ENCODE measurements around the gene FAM43B. TPM values are rescaled to one million over a fixed set of nuclear protein-coding genes. Genes with fewer than 3 reads are reported as not detected.

Gene FAM43B
- total RNA-seq (2021): 2.9 to 3.1 TPM (median 3.1 TPM) in 3 replicates
- Bru-seq, nascent RNA: percentile 35 among the genes with signal in this experiment
- long read RNA-seq, experiment 1, transcript FAM43B-201 (1 exons, 2,572 nt): major isoform, 13 of 13 reads
- long read RNA-seq, experiment 1, partial matches to known transcripts: 0 of 13 reads
- long read RNA-seq, experiment 1, other reads (novel, unspliced or antisense): 0 of 13 reads
- long read RNA-seq, experiment 2, transcript FAM43B-201 (1 exons, 2,572 nt): major isoform, 8 of 8 reads
- long read RNA-seq, experiment 2, partial matches to known transcripts: 0 of 8 reads
- long read RNA-seq, experiment 2, other reads (novel, unspliced or antisense): 0 of 8 reads
- long read RNA-seq, experiment 3: 0 reads

GRCh38 chr1:20551945-20552727 lies at the start of gene FAM43B:
Gene FAM43B, plus strand, starts transcription at chr1:20552573. Its CDS starts 401 bp downstream, at chr1:20552974.
- Mint-ChIP-seq H3K9me3 (no peaks in the 10 kb centered on the region), H3K27me3 (ENCODE audit: low read depth) (peaks cover 49% of the 10 kb centered on the region), H3K27ac (no peak within 1 kb of the TSS), H3K4me3 (peak within 1 kb of the TSS; percentile 75), H3K36me3 (no peaks in the 10 kb centered on the region), H3K4me1 (peaks cover 11% of the 10 kb centered on the region)
- TF ChIP-seq TCF7 (CRISPR knock-in tag; IDR thresholded peaks at IDR 0.05; ENCODE audit: low read depth): no peak
- 0 out of 2 replicates have a peak, but pooled peaks have one; percentile 20 for TF ChIP-seq SP1 (CRISPR knock-in tag; conservative IDR thresholded peaks at IDR 0.05)
- no peak for TF ChIP-seq USF1 (CRISPR knock-in tag; IDR thresholded peaks at IDR 0.05)
- no peak for TF ChIP-seq MAX (CRISPR knock-in tag; IDR thresholded peaks at IDR 0.05)
- TF ChIP-seq ZNF121 (CRISPR knock-in tag; IDR thresholded peaks at IDR 0.05): no peak
- TF ChIP-seq ZNF281 (CRISPR knock-in tag; IDR thresholded peaks at IDR 0.05): 0 out of 2 replicates have a peak, but pooled peaks have one; percentile 58
- TF ChIP-seq SMAD4 (CRISPR knock-in tag; IDR thresholded peaks at IDR 0.05): no peak
- no peak for TF ChIP-seq TEAD4 (CRISPR knock-in tag; IDR thresholded peaks at IDR 0.05)
- TF ChIP-seq NR1H2 (CRISPR knock-in tag; IDR thresholded peaks at IDR 0.05): no peak
- TF ChIP-seq ATF6 (CRISPR knock-in tag; IDR thresholded peaks at IDR 0.05): no peak
- no peak for TF ChIP-seq JUN (CRISPR knock-in tag; IDR thresholded peaks at IDR 0.05)
- no peak for TF ChIP-seq ZSCAN18 (CRISPR knock-in tag; IDR thresholded peaks at IDR 0.05)
- no peak for TF ChIP-seq ZNF416 (CRISPR knock-in tag; IDR thresholded peaks at IDR 0.05)
- no peak for TF ChIP-seq PRDM15 (CRISPR knock-in tag; IDR thresholded peaks at IDR 0.05)
- TF ChIP-seq ZNF219 (CRISPR knock-in tag; IDR thresholded peaks at IDR 0.05; ENCODE audit: borderline replicate concordance): no peak
- no peak for TF ChIP-seq E2F4 (CRISPR knock-in tag; IDR thresholded peaks at IDR 0.05; ENCODE audit: borderline replicate concordance, low read depth)
- ATAC-seq (peak; percentile 74), DNase-seq (ENCODE audit: low spot score) (peak; percentile 70)
- POLR2A ChIA-PET: interaction anchor here (0.5 to 2.1 kb wide), 4 partner anchors 13 to 109 kb away, joined by 3 to 9 read pairs (median 4); partner anchors contain the start of gene DDOST
- CTCF ChIA-PET: interaction anchor here (0.6 to 2.1 kb wide), 14 partner anchors 9 to 718 kb away, joined by 3 to 15 read pairs (median 4); partner anchors contain the start of gene DDOST

Measured in WTC11 (cell line).